ENCODE results near the gene PRKAG1.
A peak's percentile ranks its signal among the peaks of the same experiment; 100 is the strongest.
"Not testable (repeated sequence)": the region's sequence is repeated elsewhere in the genome, so short reads cannot be mapped to it uniquely, and the experiment has no call there.

PRKAG1 gene

GRCh38 chr12:49018261-49019119 lies at the start of gene PRKAG1:
TSS of gene PRKAG1 (minus strand) at chr12:49018776. CDS start at chr12:49018740, 36 bp downstream.
- DNase-seq = peak; percentile 96

- DNase-seq = no peak
Measured at GRCh38 chr12:49066120-49066519, 47.5 kb upstream of the PRKAG1 start.

GRCh38 chr12:49064767-49065152 lies 46.2 kb upstream of the PRKAG1 start:
- no peak for DNase-seq

GRCh38 chr12:49061916-49062315 lies 43.3 kb upstream of the PRKAG1 start:
- DNase-seq = not testable (repeated sequence)

- DNase-seq = no peak
Measured at GRCh38 chr12:49061157-49061650, 42.6 kb upstream of the PRKAG1 start.

- DNase-seq = peak; percentile 78
Measured at GRCh38 chr12:49060237-49061156, 41.9 kb upstream of the PRKAG1 start, which contains the start of gene KMT2D. TSS of gene KMT2D (minus strand) at chr12:49060794. CDS start at chr12:49055324, 5,470 bp downstream.

- DNase-seq = no peak
Measured at GRCh38 chr12:49059299-49060171, 41.0 kb upstream of the PRKAG1 start.

- DNase-seq = no peak
Measured at GRCh38 chr12:49059045-49059298, 40.4 kb upstream of the PRKAG1 start.

GRCh38 chr12:49058366-49059044 lies 39.9 kb upstream of the PRKAG1 start:
- DNase-seq = no peak

GRCh38 chr12:49057888-49058287 lies 39.3 kb upstream of the PRKAG1 start:
- DNase-seq = peak; percentile 61

- DNase-seq = no peak
Measured at GRCh38 chr12:49055978-49056754, 37.6 kb upstream of the PRKAG1 start.

- DNase-seq = no peak
Measured at GRCh38 chr12:49055092-49055491, 36.5 kb upstream of the PRKAG1 start.

GRCh38 chr12:49054524-49054923 lies 35.9 kb upstream of the PRKAG1 start:
- no peak for DNase-seq

GRCh38 chr12:49054096-49054495 lies 35.5 kb upstream of the PRKAG1 start:
- no peak for DNase-seq

- DNase-seq = no peak
Measured at GRCh38 chr12:49052451-49053208, 34.1 kb upstream of the PRKAG1 start.

- no peak for DNase-seq
Measured at GRCh38 chr12:49051777-49052438, 33.3 kb upstream of the PRKAG1 start.

- no peak for DNase-seq
Measured at GRCh38 chr12:49051373-49051764, 32.8 kb upstream of the PRKAG1 start.

GRCh38 chr12:49050507-49051372 lies 32.2 kb upstream of the PRKAG1 start:
- DNase-seq = no peak

Measured in DMS79 (cell line).